ENCODE measurements around the gene ABHD17C. TPM values are rescaled to one million over a fixed set of nuclear protein-coding genes. Genes with fewer than 3 reads are reported as not detected.

The ABHD17C gene
- total and polyA plus RNA-seq, 2 of the 8 experiments (the other 6 are each of a cell fraction or from before 2014, with no cell fraction given), result 20.2 to 29.8 TPM

DNA sequence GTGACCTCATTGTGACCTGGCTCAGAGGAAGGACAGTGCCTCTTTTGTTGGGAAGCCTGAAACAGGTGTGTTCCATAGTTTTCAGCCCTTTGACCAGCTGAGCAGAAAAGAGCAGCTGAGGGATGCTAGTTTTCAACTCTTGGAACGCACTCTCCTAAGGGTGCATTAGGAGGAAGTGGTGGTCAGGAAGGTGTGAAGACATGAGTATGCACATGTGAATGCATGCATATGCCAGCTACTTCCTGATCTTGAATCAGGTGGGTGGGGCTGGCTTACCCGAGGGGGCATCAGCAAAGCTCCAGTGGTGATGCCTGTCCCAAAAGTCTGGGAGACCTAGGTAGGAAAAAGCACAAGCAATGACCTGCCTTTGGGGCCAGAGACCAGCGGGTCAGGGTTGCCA, 60.8 kb downstream of the ABHD17C start (continued):
- TF ChIP-seq CHD7 (IDR thresholded peaks at IDR 0.05; ENCODE audit: insufficient replicate concordance, low read length) (no peak), MAFK (IDR thresholded peaks at IDR 0.05; ENCODE audit: low read depth, low read length) (no peak), GTF2F1 (IDR thresholded peaks at IDR 0.05; ENCODE audit: borderline replicate concordance, low read depth, low read length) (no peak), CHD2 (IDR thresholded peaks at IDR 0.05; ENCODE audit: low read length) (no peak), TEAD4 (IDR thresholded peaks at IDR 0.05; ENCODE audit: low read depth, low read length) (no peak)

Measured in H1 (cell line).